ENCODE data around the gene DNAL4.

Gene DNAL4

DNA sequence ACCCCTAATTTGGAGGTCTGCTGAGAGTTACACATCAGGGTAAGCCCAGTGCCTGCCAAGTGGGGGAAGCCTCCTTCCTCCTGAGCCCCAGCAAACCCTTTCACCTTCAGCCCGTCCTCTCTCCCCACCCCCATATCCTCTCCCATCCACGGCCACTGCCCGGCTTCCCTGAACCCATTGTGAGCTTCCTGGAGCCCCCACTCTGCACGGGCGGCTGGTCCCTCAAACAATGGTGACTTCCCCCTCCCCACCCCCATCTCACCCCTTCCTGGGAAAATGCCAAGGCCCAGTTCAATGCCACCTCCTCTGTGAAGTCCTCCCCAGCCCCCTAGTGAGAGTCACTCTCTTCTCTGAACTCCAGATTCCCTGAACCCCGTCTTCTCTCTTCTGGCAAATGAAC is 17.9 kb downstream of the DNAL4 start:
- H3K27ac ChIP-seq (ENCODE audit: low read depth, low read length) = no peak overlapping the region
- no peak overlapping the region for H3K9ac ChIP-seq (ENCODE audit: low read length)
- no peaks in the 10 kb centered on the region for H3K4me1 ChIP-seq (ENCODE audit: control insufficient read depth, insufficient read depth, low read length)
- no peak overlapping the region for H3K4me3 ChIP-seq (ENCODE audit: low read length)
- H3K36me3 ChIP-seq (ENCODE audit: control insufficient read depth, insufficient read depth, low read length) = peaks cover 6% of the 10 kb centered on the region
- no peaks in the 10 kb centered on the region for H3K27me3 ChIP-seq (ENCODE audit: control insufficient read depth, insufficient read depth, low read length)

DNA sequence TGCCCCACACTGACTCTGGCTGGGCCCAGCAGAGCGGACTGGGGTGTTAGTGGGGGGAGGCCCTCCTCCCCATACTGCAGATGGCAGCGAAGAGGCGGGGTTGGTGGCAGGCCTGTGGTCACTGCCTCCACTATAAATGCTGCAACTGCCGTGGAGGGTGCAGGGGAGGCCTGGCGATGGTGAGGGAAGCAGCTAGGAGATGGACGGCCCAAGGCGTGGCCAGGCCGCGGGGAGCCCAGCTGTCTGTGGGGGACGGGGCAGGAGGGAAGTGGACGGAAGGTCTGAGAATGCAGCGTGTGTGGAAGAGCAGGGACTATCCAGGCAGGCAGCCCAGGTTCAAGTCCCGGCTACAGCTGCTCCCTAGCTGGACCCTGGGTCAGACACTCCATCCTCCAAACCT is 18.3 kb downstream of the DNAL4 start:
- Histone ChIP-seq H3K36me3 (ENCODE audit: control insufficient read depth, insufficient read depth, low read length) (peaks cover 6% of the 10 kb centered on the region), H3K27me3 (ENCODE audit: control insufficient read depth, insufficient read depth, low read length) (no peaks in the 10 kb centered on the region), H3K4me3 (ENCODE audit: low read length) (no peak overlapping the region), H3K4me1 (ENCODE audit: control insufficient read depth, insufficient read depth, low read length) (no peaks in the 10 kb centered on the region), H3K9ac (ENCODE audit: low read length) (no peak overlapping the region), H3K27ac (ENCODE audit: low read depth, low read length) (no peak overlapping the region)

DNA sequence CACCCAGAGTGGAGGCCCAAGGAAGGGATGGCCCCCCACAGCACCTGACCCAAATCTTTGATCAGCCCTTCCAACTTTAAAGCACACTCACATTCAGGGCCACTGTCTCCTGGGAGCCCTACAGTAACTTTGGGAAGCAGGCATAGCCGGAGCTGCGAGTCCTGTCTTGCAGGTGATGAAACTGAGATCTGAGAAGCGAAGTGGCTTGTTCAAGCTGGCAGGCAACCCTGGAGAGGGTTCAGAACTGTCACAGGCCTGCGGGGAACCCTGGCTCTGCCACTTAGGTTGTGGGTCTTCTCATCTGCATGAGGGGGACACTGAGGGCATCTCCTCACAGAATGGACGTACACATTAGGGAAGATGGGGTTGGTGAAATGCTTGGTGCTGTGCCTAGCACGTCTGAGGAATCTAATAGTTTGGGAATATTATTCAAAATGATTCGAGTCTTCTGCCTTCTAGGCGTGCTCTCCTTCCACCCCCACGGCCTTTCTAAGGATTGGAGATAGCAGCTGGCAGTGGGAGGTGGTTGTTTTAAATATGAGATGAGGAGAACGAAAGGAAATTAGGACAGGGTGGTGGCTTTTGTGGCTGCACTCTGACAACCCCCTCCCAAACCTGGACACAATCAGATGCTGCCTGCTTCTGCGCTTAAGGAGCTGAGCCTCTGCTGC is 19.3 kb downstream of the DNAL4 start:
- Histone ChIP-seq H3K36me3 (ENCODE audit: control insufficient read depth, insufficient read depth, low read length) (peaks cover 6% of the 10 kb centered on the region), H3K4me1 (ENCODE audit: control insufficient read depth, insufficient read depth, low read length) (no peaks in the 10 kb centered on the region), H3K27me3 (ENCODE audit: control insufficient read depth, insufficient read depth, low read length) (no peaks in the 10 kb centered on the region), H3K4me3 (ENCODE audit: low read length) (no peak overlapping the region), H3K27ac (ENCODE audit: low read depth, low read length) (no peak overlapping the region), H3K9ac (ENCODE audit: low read length) (no peak overlapping the region)

DNA sequence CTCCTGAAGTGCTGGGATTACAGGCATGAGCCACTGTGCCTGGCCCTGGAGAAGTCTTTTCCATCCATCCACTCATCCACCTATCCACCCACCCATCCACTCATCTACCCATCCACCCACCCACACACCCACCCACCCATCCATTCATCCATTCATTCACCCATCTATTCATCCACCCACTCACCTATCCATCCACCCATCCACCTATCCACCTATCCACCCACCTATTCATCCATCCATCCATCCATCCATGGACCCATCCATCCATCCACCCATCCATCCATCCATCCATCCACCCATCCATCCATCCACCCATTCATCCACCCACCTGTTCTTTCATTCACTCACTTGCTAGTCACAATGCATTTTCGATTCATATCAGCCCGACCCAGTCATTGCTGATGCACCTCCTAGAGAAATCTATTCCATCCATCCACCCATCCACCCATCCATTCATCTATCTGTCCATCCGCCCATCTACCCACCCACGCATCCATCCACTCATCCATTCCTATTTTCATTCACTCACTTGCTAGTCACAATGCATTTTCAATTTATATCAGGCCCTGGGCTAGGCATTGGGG is 20.5 kb downstream of the DNAL4 start:
- H3K36me3 ChIP-seq (ENCODE audit: control insufficient read depth, insufficient read depth, low read length) = peaks cover 3% of the 10 kb centered on the region

DNA sequence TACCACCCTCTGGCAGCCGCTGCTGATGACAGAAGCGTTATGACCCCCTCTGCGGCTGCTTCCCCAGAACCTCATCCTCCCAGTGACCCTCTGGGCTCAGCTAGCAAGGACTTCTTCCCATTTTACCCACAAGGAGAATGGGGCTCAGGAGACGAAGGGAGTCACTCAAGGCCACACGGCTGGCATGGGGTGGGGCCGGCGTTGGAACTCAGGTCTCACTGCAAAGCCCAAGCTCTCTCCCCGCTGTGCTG is 21.4 kb downstream of the DNAL4 start:
- no peak overlapping the region for H3K9ac ChIP-seq (ENCODE audit: low read length)
- H3K27ac ChIP-seq (ENCODE audit: low read depth, low read length) = no peak overlapping the region
- H3K4me1 ChIP-seq (ENCODE audit: control insufficient read depth, insufficient read depth, low read length) = no peaks in the 10 kb centered on the region
- no peak overlapping the region for H3K4me3 ChIP-seq (ENCODE audit: low read length)
- H3K27me3 ChIP-seq (ENCODE audit: control insufficient read depth, insufficient read depth, low read length) = no peaks in the 10 kb centered on the region
- no peaks in the 10 kb centered on the region for H3K36me3 ChIP-seq (ENCODE audit: control insufficient read depth, insufficient read depth, low read length)

More for the DNA sequence above, 20.5 kb downstream of the DNAL4 start:
- H3K27ac ChIP-seq (ENCODE audit: low read depth, low read length) = no peak overlapping the region
- H3K9ac ChIP-seq (ENCODE audit: low read length) = no peak overlapping the region
- no peaks in the 10 kb centered on the region for H3K27me3 ChIP-seq (ENCODE audit: control insufficient read depth, insufficient read depth, low read length)
- no peaks in the 10 kb centered on the region for H3K4me1 ChIP-seq (ENCODE audit: control insufficient read depth, insufficient read depth, low read length)
- H3K4me3 ChIP-seq (ENCODE audit: low read length) = no peak overlapping the region

DNA sequence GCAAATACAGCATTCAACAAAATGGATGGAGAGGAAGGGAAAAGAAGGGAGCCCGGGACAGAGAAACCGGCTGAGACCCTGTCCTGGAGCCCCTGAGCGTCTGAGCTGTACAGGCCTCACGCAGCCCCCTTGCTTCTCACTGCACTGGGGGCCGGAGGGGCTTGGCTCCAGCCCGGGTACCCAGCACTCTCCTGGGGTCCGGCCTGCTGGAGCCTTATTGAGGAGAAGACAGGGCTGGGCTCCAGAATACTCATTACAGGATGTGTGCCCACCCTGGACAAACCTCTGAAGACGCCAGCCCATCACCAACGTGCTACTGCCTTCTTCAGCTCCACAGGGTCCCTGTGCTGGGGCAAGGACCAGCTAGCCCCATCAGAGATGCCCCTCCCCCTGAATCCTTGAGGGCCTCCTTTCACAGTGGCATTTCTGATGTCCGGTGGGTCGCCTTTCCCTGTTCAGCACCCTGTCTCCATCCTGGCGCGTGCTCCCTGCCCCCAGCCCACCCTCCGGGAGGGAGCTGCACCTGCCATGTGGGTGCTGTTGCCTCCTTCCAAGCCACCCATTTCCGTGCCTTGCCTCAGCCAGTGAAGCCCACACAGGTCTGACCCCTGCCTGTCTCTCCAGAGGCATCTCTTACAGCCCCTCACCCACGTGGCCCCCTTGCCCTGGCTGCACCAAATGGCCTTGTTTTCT is 23.5 kb downstream of the DNAL4 start:
- H3K4me1 ChIP-seq (ENCODE audit: control insufficient read depth, insufficient read depth, low read length) = no peaks in the 10 kb centered on the region
- no peaks in the 10 kb centered on the region for H3K27me3 ChIP-seq (ENCODE audit: control insufficient read depth, insufficient read depth, low read length)
- H3K9ac ChIP-seq (ENCODE audit: low read length) = no peak overlapping the region
- H3K4me3 ChIP-seq (ENCODE audit: low read length) = no peak overlapping the region
- H3K27ac ChIP-seq (ENCODE audit: low read depth, low read length) = no peak overlapping the region
- no peaks in the 10 kb centered on the region for H3K36me3 ChIP-seq (ENCODE audit: control insufficient read depth, insufficient read depth, low read length)

DNA sequence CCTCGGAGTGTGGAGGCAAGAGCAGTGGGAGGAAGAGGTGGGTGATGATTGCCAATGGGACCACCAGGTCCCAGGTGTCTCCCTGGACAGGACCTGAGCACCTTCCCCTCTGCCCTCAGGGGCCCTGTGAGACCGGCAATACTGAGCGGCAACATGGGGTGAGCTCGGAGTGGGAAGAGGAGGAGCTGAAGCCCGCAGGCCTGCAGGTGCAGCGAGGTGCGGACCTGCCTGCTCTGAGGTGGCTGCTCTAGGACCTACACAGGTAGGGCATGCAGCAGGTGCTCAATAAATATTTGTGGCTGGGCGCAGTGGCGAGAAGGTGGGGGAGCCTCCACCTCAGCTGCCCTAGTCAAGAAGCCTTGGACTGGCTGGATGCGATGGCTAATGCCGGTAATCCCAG is 25.9 kb downstream of the DNAL4 start:
- Histone ChIP-seq H3K27me3 (ENCODE audit: control insufficient read depth, insufficient read depth, low read length) (no peaks in the 10 kb centered on the region), H3K27ac (ENCODE audit: low read depth, low read length) (no peak overlapping the region)

DNA sequence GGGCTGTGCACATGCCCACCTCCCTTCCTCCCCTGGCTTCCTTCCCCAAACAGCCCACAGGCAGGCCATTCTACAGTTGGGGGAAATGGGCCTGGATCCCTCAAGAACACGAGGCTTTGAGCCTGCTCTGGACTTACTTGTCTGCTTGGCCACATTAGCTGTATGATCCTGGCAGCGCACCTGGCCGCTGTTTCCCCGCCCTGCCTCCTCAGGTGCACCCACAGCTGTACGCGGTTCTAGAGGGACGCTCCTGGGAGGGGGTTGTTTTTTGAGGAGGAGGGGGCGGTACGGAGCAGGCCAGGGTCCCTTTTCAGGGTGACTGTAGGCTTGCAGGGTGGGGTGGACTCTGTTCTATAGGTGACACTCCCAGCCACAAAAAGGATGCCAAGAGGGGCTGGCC is 26.6 kb downstream of the DNAL4 start:
- Histone ChIP-seq H3K36me3 (ENCODE audit: control insufficient read depth, insufficient read depth, low read length) (no peaks in the 10 kb centered on the region), H3K4me3 (ENCODE audit: low read length) (no peak overlapping the region), H3K4me1 (ENCODE audit: control insufficient read depth, insufficient read depth, low read length) (no peaks in the 10 kb centered on the region), H3K9ac (ENCODE audit: low read length) (no peak overlapping the region), H3K27me3 (ENCODE audit: control insufficient read depth, insufficient read depth, low read length) (no peaks in the 10 kb centered on the region), H3K27ac (ENCODE audit: low read depth, low read length) (no peak overlapping the region)

More for the DNA sequence above, 25.9 kb downstream of the DNAL4 start:
- H3K4me3 ChIP-seq (ENCODE audit: low read length) = no peak overlapping the region
- H3K36me3 ChIP-seq (ENCODE audit: control insufficient read depth, insufficient read depth, low read length) = no peaks in the 10 kb centered on the region
- H3K9ac ChIP-seq (ENCODE audit: low read length) = no peak overlapping the region
- no peaks in the 10 kb centered on the region for H3K4me1 ChIP-seq (ENCODE audit: control insufficient read depth, insufficient read depth, low read length)

DNA sequence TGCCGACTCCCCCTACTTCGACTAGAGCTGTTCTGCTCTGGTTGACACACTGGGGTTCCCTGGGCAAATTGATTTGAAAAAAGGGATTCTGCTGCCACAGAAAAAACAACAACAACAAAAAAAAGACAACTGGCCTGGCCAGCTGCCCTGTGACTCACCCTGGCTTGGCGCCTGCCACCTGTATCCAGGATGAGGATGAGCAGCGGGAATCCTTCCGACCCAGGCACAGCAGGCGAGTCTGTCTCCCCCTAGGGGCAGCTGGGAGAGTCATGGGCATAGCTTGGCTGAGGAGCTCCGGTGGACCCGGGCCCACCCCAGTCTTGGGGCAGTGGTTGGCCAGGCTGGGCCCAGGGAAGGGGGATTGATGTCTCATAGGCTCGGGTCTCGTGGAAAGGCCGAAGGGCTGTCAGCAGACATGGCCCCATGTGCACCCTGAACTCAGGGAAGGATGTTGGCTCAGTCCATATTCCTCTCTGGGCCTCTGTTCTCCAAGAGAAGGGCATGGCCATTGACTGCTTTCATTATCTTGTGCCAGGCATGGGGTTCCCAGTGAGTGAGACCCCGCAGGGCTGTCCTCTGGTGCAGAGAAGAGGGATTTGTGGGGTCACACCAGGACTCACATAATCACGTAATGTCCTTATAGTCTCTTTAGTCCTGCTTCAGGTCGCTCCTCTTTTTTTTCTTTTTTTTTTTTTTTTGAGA is 27.7 kb downstream of the DNAL4 start:
- Histone ChIP-seq H3K4me1 (ENCODE audit: control insufficient read depth, insufficient read depth, low read length) (no peaks in the 10 kb centered on the region), H3K9ac (ENCODE audit: low read length) (no peak overlapping the region)

DNA sequence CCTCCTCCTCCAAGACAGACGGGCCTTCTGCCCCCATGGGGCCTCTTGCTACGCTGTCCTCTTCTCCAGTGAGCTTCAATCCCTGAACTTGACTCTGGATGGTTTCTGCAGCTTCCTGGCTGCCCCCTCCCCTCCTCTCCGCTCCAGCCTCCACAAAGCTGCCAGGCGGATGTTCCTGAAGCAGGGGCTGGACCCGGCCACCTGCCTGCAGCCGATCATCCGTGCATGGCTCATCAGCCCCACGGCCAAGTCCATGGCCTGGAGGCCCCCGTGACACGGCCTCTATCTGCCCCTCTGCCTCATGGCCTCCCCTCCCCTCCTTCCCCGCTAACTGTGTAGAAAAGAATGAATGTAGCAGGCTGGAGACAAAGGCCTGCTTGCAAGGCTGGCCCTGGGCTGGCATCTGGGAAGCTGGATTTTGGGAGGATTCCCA is 31.4 kb downstream of the DNAL4 start:
- H3K9ac ChIP-seq (ENCODE audit: low read length) = no peak overlapping the region
- no peak overlapping the region for H3K27ac ChIP-seq (ENCODE audit: low read depth, low read length)
- no peaks in the 10 kb centered on the region for H3K27me3 ChIP-seq (ENCODE audit: control insufficient read depth, insufficient read depth, low read length)
- no peak overlapping the region for H3K4me3 ChIP-seq (ENCODE audit: low read length)
- no peaks in the 10 kb centered on the region for H3K36me3 ChIP-seq (ENCODE audit: control insufficient read depth, insufficient read depth, low read length)
- H3K4me1 ChIP-seq (ENCODE audit: control insufficient read depth, insufficient read depth, low read length) = no peaks in the 10 kb centered on the region

More for the DNA sequence above, 27.7 kb downstream of the DNAL4 start:
- Histone ChIP-seq H3K27ac (ENCODE audit: low read depth, low read length) (no peak overlapping the region), H3K36me3 (ENCODE audit: control insufficient read depth, insufficient read depth, low read length) (no peaks in the 10 kb centered on the region), H3K27me3 (ENCODE audit: control insufficient read depth, insufficient read depth, low read length) (no peaks in the 10 kb centered on the region), H3K4me3 (ENCODE audit: low read length) (no peak overlapping the region)

DNA sequence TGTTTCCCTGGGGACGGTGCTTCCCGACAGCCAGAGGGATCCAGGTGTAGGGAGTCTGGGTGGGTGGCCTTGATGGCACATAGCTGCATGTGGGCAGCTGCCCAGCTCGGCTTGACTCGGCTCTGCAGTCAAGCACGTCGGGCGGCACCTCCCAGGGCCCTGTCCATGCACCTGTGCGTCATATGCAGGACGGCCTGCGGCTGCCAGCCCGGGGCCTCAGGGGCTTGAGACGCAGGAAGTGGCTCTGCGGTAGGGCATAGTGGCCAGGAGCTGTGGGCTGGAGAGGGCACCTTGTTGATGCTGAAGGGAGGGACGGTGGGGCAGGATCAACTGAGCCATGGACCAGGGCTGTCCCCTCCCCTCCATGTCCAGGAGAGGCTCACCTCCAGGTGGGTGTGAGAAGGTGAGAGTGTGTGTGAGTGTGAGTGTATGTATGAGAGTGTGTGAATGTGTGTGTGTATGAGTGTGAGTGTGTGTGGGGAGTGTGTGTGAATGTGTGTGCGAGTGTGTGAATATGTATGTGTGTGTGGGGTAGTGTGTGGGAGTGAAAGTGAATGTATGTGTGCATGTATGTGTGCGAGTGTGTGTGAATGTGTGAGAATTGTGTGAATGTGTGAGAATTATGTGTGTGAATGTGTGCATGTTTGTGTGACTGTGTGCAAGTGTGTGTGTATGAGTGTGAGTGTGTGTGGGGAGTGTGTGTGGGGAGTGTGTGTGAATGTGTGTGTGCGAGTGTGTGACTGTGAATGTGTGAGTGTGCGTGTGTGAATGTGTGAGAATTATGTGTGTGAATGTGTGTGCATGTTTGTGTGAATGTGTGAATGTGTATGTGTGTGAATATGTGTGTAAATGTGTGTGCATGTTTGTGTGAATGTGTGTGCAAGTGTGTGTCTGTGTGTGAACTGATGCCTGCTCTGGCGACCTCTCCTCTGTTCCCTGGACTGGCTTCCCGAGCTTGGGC is 32.5 kb downstream of the DNAL4 start:
- Histone ChIP-seq H3K4me3 (ENCODE audit: low read length) (no peak overlapping the region), H3K9ac (ENCODE audit: low read length) (no peak overlapping the region), H3K27ac (ENCODE audit: low read depth, low read length) (no peak overlapping the region)

More for the DNA sequence above, 32.5 kb downstream of the DNAL4 start:
- Histone ChIP-seq H3K27me3 (ENCODE audit: control insufficient read depth, insufficient read depth, low read length) (no peaks in the 10 kb centered on the region), H3K4me1 (ENCODE audit: control insufficient read depth, insufficient read depth, low read length) (peaks cover under 1% of the 10 kb centered on the region), H3K36me3 (ENCODE audit: control insufficient read depth, insufficient read depth, low read length) (no peaks in the 10 kb centered on the region)
